A673 (cell line): ENCODE results near the gene FTO. TPM values are rescaled to one million over a fixed set of nuclear protein-coding genes. Genes with fewer than 3 reads are reported as not detected.

Source experiments
- BruUV-seq: library from RNA; stranded (reverse); fragments of 400-500 nt; replicated peaks from 2 replicates; lab custom pipeline; 2021; lab: Mats Ljungman, UMichigan
- CTCF ChIA-PET: fragments of 300-600 bp; sonication (Branson Sonifier 250); formaldehyde crosslinking; loops from one replicate; lab custom pipeline; 2022; ENCODE audit warnings: antibody characterized with exemption; lab: Charles Lee
- POLR2A ChIA-PET: fragments of 300-600 bp; sonication (Branson Sonifier 250); formaldehyde crosslinking; loops from one replicate; lab custom pipeline; 2022; ENCODE audit warnings: antibody characterized with exemption; ENCODE audit not compliant: low non-redundant PET; lab: Charles Lee
- DNase-seq: peaks from one replicate; pipeline ENCODE4 v3.0.0-alpha.2; 2015; ENCODE audit warnings: low spot score
- H3K27ac ChIP-seq: fragments of 200-600 bp; sonication (generic); 2 replicates; pipeline ENCODE4 v1.5.1; 2016; ENCODE audit warnings: mixed run types, low read depth, mild to moderate bottlenecking, mixed read lengths, antibody characterized with exemption, low read length; ENCODE audit not compliant: poor library complexity, severe bottlenecking
- H3K27me3 ChIP-seq: fragments of 200-600 bp; sonication (generic); replicated peaks from 2 replicates; pipeline ENCODE4 v1.6.1; 2017; ENCODE audit warnings: mixed run types, low read depth, mild to moderate bottlenecking, mixed read lengths, antibody characterized with exemption, low read length; ENCODE audit not compliant: insufficient read depth, poor library complexity
- H3K36me3 ChIP-seq: fragments of 200-600 bp; sonication (generic); 2 replicates; pipeline ENCODE4 v1.6.1; 2016; ENCODE audit warnings: mixed run types, mild to moderate bottlenecking, mixed read lengths, antibody characterized with exemption, low read length; ENCODE audit not compliant: insufficient read depth, poor library complexity, severe bottlenecking
- H3K4me1 ChIP-seq: fragments of 200-600 bp; sonication (generic); 2 replicates; pipeline ENCODE4 v1.6.1; 2017; ENCODE audit warnings: mixed run types, mild to moderate bottlenecking, mixed read lengths, antibody characterized with exemption, low read length; ENCODE audit not compliant: insufficient read depth, poor library complexity, severe bottlenecking
- H3K4me3 ChIP-seq: fragments of 200-600 bp; sonication (generic); 2 replicates; pipeline ENCODE4 v1.5.1; 2016; ENCODE audit warnings: low read depth, mixed run types, mild to moderate bottlenecking, mixed read lengths, low read length; ENCODE audit not compliant: poor library complexity, severe bottlenecking
- H3K9me3 ChIP-seq: fragments of 200-600 bp; sonication (generic); 2 replicates; pipeline ENCODE4 v1.6.1; 2016; ENCODE audit warnings: mixed run types, low read depth, mild to moderate bottlenecking, mixed read lengths, antibody characterized with exemption, low read length; ENCODE audit not compliant: poor library complexity, severe bottlenecking
- CTCF ChIP-seq: fragments of 300-800, 200-600 bp; sonication (generic); conservative IDR thresholded peaks from 2 replicates; pipeline ENCODE4 v1.5.1; 2017; ENCODE audit warnings: low read depth, mild to moderate bottlenecking, antibody characterized with exemption, low read length, moderate library complexity, mixed read lengths
- EZH2 ChIP-seq: fragments of 200-600 bp; sonication (generic); IDR thresholded peaks from 2 replicates; pipeline ENCODE4 v1.6.1; 2017; ENCODE audit warnings: borderline replicate concordance, low read depth, mild to moderate bottlenecking, mixed read lengths, antibody characterized with exemption, low read length; ENCODE audit not compliant: poor library complexity, severe bottlenecking
- intact Hi-C: fragments of 100-400 bp; cut with micrococcal nuclease; formaldehyde crosslinking; loops from one replicate; pipeline ENCODE4 v1.10.0; 2022; ENCODE audit not compliant: unreplicated experiment
- total RNA-seq: library from RNA; stranded (reverse); gene quantifications from 2 replicates; pipeline ENCODE4 v1.2.3, GENCODE V29; 2021

The FTO gene
- total RNA-seq, 1 experiment from 2014 or later: 73.4 TPM

GRCh38 chr16:53721017-53721416 lies 17.1 kb downstream of the FTO start:
- no peak for TF ChIP-seq EZH2
- TF ChIP-seq CTCF: no peak
- no TSS peak for BruUV-seq
- no peaks in the 10 kb centered on the region for H3K27me3 ChIP-seq
- H3K36me3 ChIP-seq: no peaks in the 10 kb centered on the region
- H3K4me3 ChIP-seq: no peak overlapping the region
- peaks cover 18% of the 10 kb centered on the region for H3K4me1 ChIP-seq
- ChIA-PET POLR2A (no interaction called here), CTCF (no interaction called here)
- H3K9me3 ChIP-seq: no peaks in the 10 kb centered on the region
- intact Hi-C loops: no loop called here
- no peak overlapping the region for H3K27ac ChIP-seq
- no peak for DNase-seq

GRCh38 chr16:53726625-53727024 lies 22.7 kb downstream of the FTO start:
- no peak for DNase-seq
- Histone ChIP-seq H3K27me3 (no peaks in the 10 kb centered on the region), H3K4me1 (peaks cover 9% of the 10 kb centered on the region), H3K9me3 (no peaks in the 10 kb centered on the region), H3K4me3 (no peak overlapping the region), H3K36me3 (no peaks in the 10 kb centered on the region), H3K27ac (no peak overlapping the region)
- no peak for TF ChIP-seq CTCF
- no peak for TF ChIP-seq EZH2
- intact Hi-C loops: no loop called here
- BruUV-seq: no TSS peak
- ChIA-PET CTCF (no interaction called here), POLR2A (no interaction called here)

- no peak for DNase-seq
- TF ChIP-seq EZH2: no peak
- no peak for TF ChIP-seq CTCF
- intact Hi-C loops: no loop called here
- BruUV-seq: no TSS peak
- CTCF ChIA-PET: no interaction called here
- Histone ChIP-seq H3K36me3 (no peaks in the 10 kb centered on the region), H3K4me1 (peaks cover 3% of the 10 kb centered on the region), H3K27me3 (no peaks in the 10 kb centered on the region), H3K9me3 (no peaks in the 10 kb centered on the region), H3K4me3 (no peak overlapping the region), H3K27ac (no peak overlapping the region)
- POLR2A ChIA-PET: no interaction called here
Observed at GRCh38 chr16:53730693-53731092, 26.7 kb downstream of the FTO start.
